IPS DF 4.7 (cell line): ENCODE measurements around the gene GPX4.

Experiments
- DNase-seq: peaks from one replicate; pipeline ENCODE4 v3.0.0-alpha.2; 2013; ENCODE audit warnings: low spot score; ENCODE audit errors: extremely low read depth

GPX4 gene

GRCh38 chr19:1068009-1069001 lies 35.5 kb upstream of the GPX4 start:
- DNase-seq = no peak

GRCh38 chr19:1069009-1069779 lies 34.6 kb upstream of the GPX4 start:
- DNase-seq = no peak

GRCh38 chr19:1070576-1070930 lies 33.2 kb upstream of the GPX4 start:
- no peak for DNase-seq

GRCh38 chr19:1070931-1071791 lies 32.6 kb upstream of the GPX4 start:
- no peak for DNase-seq

- DNase-seq = no peak
Measured at GRCh38 chr19:1072371-1073015, 31.3 kb upstream of the GPX4 start.

- no peak for DNase-seq
Measured at GRCh38 chr19:1073063-1073955, 30.5 kb upstream of the GPX4 start.

GRCh38 chr19:1073956-1074517 lies 29.8 kb upstream of the GPX4 start:
- no peak for DNase-seq

- DNase-seq = no peak
Measured at GRCh38 chr19:1074544-1075283, 29.1 kb upstream of the GPX4 start.

GRCh38 chr19:1076046-1076386 lies 27.8 kb upstream of the GPX4 start:
- no peak for DNase-seq

GRCh38 chr19:1076951-1077350 lies 26.8 kb upstream of the GPX4 start:
- DNase-seq = no peak

GRCh38 chr19:1079566-1080111 lies 24.2 kb upstream of the GPX4 start:
- DNase-seq = no peak

GRCh38 chr19:1080360-1081161 lies 23.2 kb upstream of the GPX4 start:
- DNase-seq = no peak

GRCh38 chr19:1081301-1082164 lies 22.3 kb upstream of the GPX4 start:
- no peak for DNase-seq

GRCh38 chr19:1082165-1082927 lies 21.4 kb upstream of the GPX4 start:
- no peak for DNase-seq

GRCh38 chr19:1082928-1083816 lies 20.6 kb upstream of the GPX4 start:
- DNase-seq = no peak
